Tibial nerve (tissue), 4 donors: ENCODE data around the gene C2orf15. TPM values are rescaled to one million over a fixed set of nuclear protein-coding genes. Genes with fewer than 3 reads are reported as not detected.
A peak's percentile ranks its signal among the peaks of the same experiment; 100 is the strongest.

Experiments used
- DNase-seq, 2 donors: peaks; one replicate each; pipeline ENCODE4 v3.0.0-alpha.2; 2019; ENCODE audit warnings: low spot score in 2 of 2
- H3K27ac ChIP-seq, 4 donors: fragments of 200-600 bp; sonication (generic) in 3 of 4; one replicate each; pipeline ENCODE4 v1.5.1; 2017 to 2019; ENCODE audit warnings: mild to moderate bottlenecking in 1 of 4
- H3K27me3 ChIP-seq, 2 donors: fragments of 200-600 bp; sonication (generic) in 1 of 2; one replicate each; pipeline versions ENCODE4 v1.5.1 to v1.6.0; 2017 to 2019
- H3K36me3 ChIP-seq, 3 donors: fragments of 200-600 bp; sonication (generic); one replicate each; pipeline ENCODE4 v1.5.1; 2018 to 2019
- H3K4me1 ChIP-seq, 4 donors: fragments of 200-600 bp; sonication (generic) in 3 of 4; one replicate each; pipeline ENCODE4 v1.5.1; 2017 to 2019
- H3K4me3 ChIP-seq, 4 donors: fragments of 200-600 bp; sonication (generic) in 3 of 4; one replicate each; pipeline ENCODE4 v1.5.1; 2017 to 2019; ENCODE audit warnings: mild to moderate bottlenecking in 1 of 4, moderate library complexity in 1 of 4
- H3K9me3 ChIP-seq, 4 donors: fragments of 200-600 bp; sonication (generic) in 3 of 4; one replicate each; pipeline ENCODE4 v1.5.1; 2017 to 2019
- CTCF ChIP-seq, 5 experiments: fragments of 200-600 bp in 3 of 5; fragments of 450-650 bp in 2 of 5; sonication (generic) in 3 of 5; IDR thresholded peaks; one replicate each; pipeline ENCODE4 v1.5.1; 2016 to 2019; ENCODE audit warnings: antibody characterized with exemption in 5 of 5, mild to moderate bottlenecking in 3 of 5, moderate library complexity in 2 of 5
- EP300 ChIP-seq, 2 donors: sonication (generic); formaldehyde crosslinking; IDR thresholded peaks; one replicate each; pipeline ENCODE4 v1.6.1; 2017; ENCODE audit warnings: antibody characterized with exemption in 2 of 2, mild to moderate bottlenecking in 1 of 2
- POLR2A ChIP-seq, 2 donors: fragments of 450-650 bp; IDR thresholded peaks; one replicate each; pipeline ENCODE4 v1.6.1; 2017; ENCODE audit warnings: antibody characterized with exemption in 2 of 2, mild to moderate bottlenecking in 2 of 2, moderate library complexity in 2 of 2
- WGBS, 2 donors: methylation state at CpG; one replicate each; pipeline ENCODE4 v1.1.5; 2018; 5-methylcytosine and 5-hydroxymethylcytosine counted together
- total RNA-seq, 4 donors: library from RNA; depleted of rRNA; stranded (reverse); fragments of >200 nt; gene quantifications; one replicate each; pipeline ENCODE4 v1.1.0, GENCODE V29; 2016

Gene C2orf15
- total RNA-seq: under 1 TPM in 1 of 4 donors, not detected in 3; 0.44 TPM

GRCh38 chr2:99141110-99142108, at the start of gene C2orf15:
C2orf15 (plus strand) TSS chr2:99141707; CDS start chr2:99150559, 8,852 bp downstream.
- H3K9me3 ChIP-seq: no peaks in the 10 kb centered on the region

GRCh38 chr2:99096728-99097127, 44.8 kb upstream of the C2orf15 start:
- Histone ChIP-seq H3K9me3 (peaks cover 0 to 13% (median 0%) of the 10 kb centered on the region in 4 donors), H3K4me3 (no peak overlapping the region), H3K27me3 (no peaks in the 10 kb centered on the region), H3K36me3 (no peaks in the 10 kb centered on the region), H3K27ac (no peak overlapping the region), H3K4me1 (peaks cover 0 to under 1% (median 0%) of the 10 kb centered on the region in 4 donors)
- WGBS, 2 donors: 85 to 89% methylated on average over 1 of the region's 1 CpG
- TF ChIP-seq CTCF (IDR thresholded peaks at IDR 0.05): no peak
- TF ChIP-seq EP300 (IDR thresholded peaks at IDR 0.05): no peak
- no peak for TF ChIP-seq POLR2A (IDR thresholded peaks at IDR 0.05)
- no peak for DNase-seq

More at GRCh38 chr2:99141110-99142108, at the start of gene C2orf15:
- 1% methylated on average over 40 to 63 of the region's 84 CpGs for WGBS, 2 donors
- Histone ChIP-seq H3K27ac (peak within 1 kb of the TSS; percentile 18 to 91 (median 87)), H3K4me1 (peaks cover 0 to 19% (median 0%) of the 10 kb centered on the region in 4 donors), H3K27me3 (no peaks in the 10 kb centered on the region), H3K4me3 (peak within 1 kb of the TSS; percentile 58 to 91 (median 74)), H3K36me3 (no peaks in the 10 kb centered on the region)
- DNase-seq: peak; percentile 84 to 94
- TF ChIP-seq POLR2A (IDR thresholded peaks at IDR 0.05) (peak in 1 of 2 donors; percentile 93), CTCF (IDR thresholded peaks at IDR 0.05) (no peak), EP300 (IDR thresholded peaks at IDR 0.05) (peak in 1 of 2 donors; percentile 90)

GRCh38 chr2:99101697-99102096, 39.8 kb upstream of the C2orf15 start:
- peaks cover 0 to 5% (median 0%) of the 10 kb centered on the region in 4 donors for H3K4me1 ChIP-seq
- WGBS, 2 donors: 8 to 13% methylated on average over 3 of the region's 3 CpGs
- no peaks in the 10 kb centered on the region for H3K27me3 ChIP-seq
- H3K4me3 ChIP-seq: no peak overlapping the region
- H3K36me3 ChIP-seq: no peaks in the 10 kb centered on the region
- TF ChIP-seq CTCF (IDR thresholded peaks at IDR 0.05) (no peak), EP300 (IDR thresholded peaks at IDR 0.05) (no peak), POLR2A (IDR thresholded peaks at IDR 0.05) (no peak)
- no peaks in the 10 kb centered on the region for H3K9me3 ChIP-seq
- peak overlapping the region in 2 of 4 donors; percentile 39 to 67 for H3K27ac ChIP-seq
- no peak for DNase-seq

GRCh38 chr2:99104006-99104405, 37.5 kb upstream of the C2orf15 start:
- 80 to 81% methylated on average over 2 of the region's 2 CpGs for WGBS, 2 donors
- no peak overlapping the region for H3K27ac ChIP-seq

More at GRCh38 chr2:99104006-99104405, 37.5 kb upstream of the C2orf15 start:
- no peak for DNase-seq
- no peak overlapping the region for H3K4me3 ChIP-seq
- TF ChIP-seq POLR2A (IDR thresholded peaks at IDR 0.05) (no peak), CTCF (IDR thresholded peaks at IDR 0.05) (no peak), EP300 (IDR thresholded peaks at IDR 0.05) (no peak)
- peaks cover 0 to 5% (median 0%) of the 10 kb centered on the region in 4 donors for H3K4me1 ChIP-seq
- no peaks in the 10 kb centered on the region for H3K36me3 ChIP-seq
- H3K9me3 ChIP-seq: no peaks in the 10 kb centered on the region
- no peaks in the 10 kb centered on the region for H3K27me3 ChIP-seq
